Measurements from ENCODE around the gene IGFALS.

GRCh38 chr16:1821861-1822611, 28.5 kb upstream of the IGFALS start:
- TF ChIP-seq CTCF (IDR thresholded peaks at IDR 0.05): no peak
- no peak for TF ChIP-seq POLR2A (IDR thresholded peaks at IDR 0.05)

All from heart left ventricle (tissue), 13 donors.